Ectodermal cell (in vitro differentiated cells): ENCODE measurements around the gene MPHOSPH9.
A peak's percentile ranks its signal among the peaks of the same experiment; 100 is the strongest.

ENCODE experiments used
- H3K27ac ChIP-seq: 2 replicates; pipeline ENCODE4 v1.7.0; 2013; ENCODE audit warnings: mild to moderate bottlenecking, low read depth, low read length; ENCODE audit not compliant: insufficient read depth, poor library complexity, severe bottlenecking
- H3K27me3 ChIP-seq: 2 replicates; pipeline ENCODE4 v1.7.0; 2013; ENCODE audit warnings: mild to moderate bottlenecking, low read length; ENCODE audit not compliant: insufficient read depth, control insufficient read depth, poor library complexity, severe bottlenecking
- H3K36me3 ChIP-seq: one replicate; pipeline ENCODE4 v1.7.0; 2013; ENCODE audit warnings: low read length; ENCODE audit not compliant: control insufficient read depth, insufficient read depth
- H3K4me1 ChIP-seq: one replicate; pipeline ENCODE4 v1.7.0; 2013; ENCODE audit warnings: low read length; ENCODE audit not compliant: control insufficient read depth, insufficient read depth
- H3K4me3 ChIP-seq: 2 replicates; pipeline ENCODE4 v1.7.0; 2013; ENCODE audit warnings: low read depth, low read length, control low read depth; ENCODE audit not compliant: insufficient read depth
- H3K9me3 ChIP-seq: 2 replicates; pipeline ENCODE4 v1.7.0; 2013; ENCODE audit warnings: mild to moderate bottlenecking, low read length, moderate library complexity; ENCODE audit not compliant: control insufficient read depth
- WGBS, 2 experiments: methylation state at CpG; one replicate each; pipeline ENCODE4 v1.1.7; 2013; ENCODE audit warnings: missing lambda C conversion rate in 2 of 2; 5-methylcytosine and 5-hydroxymethylcytosine counted together

MPHOSPH9 gene

GRCh38 chr12:123114304-123115083, 118.4 kb downstream of the MPHOSPH9 start:
- no peak overlapping the region for H3K4me3 ChIP-seq
- WGBS, 2 experiments, result 94 to 95% methylated on average over 13 of the region's 13 CpGs
- no peak overlapping the region for H3K27ac ChIP-seq
- H3K36me3 ChIP-seq, result no peaks in the 10 kb centered on the region
- peaks cover 7% of the 10 kb centered on the region for H3K4me1 ChIP-seq
- peaks cover 15% of the 10 kb centered on the region for H3K27me3 ChIP-seq
- H3K9me3 ChIP-seq, result no peaks in the 10 kb centered on the region

DNA sequence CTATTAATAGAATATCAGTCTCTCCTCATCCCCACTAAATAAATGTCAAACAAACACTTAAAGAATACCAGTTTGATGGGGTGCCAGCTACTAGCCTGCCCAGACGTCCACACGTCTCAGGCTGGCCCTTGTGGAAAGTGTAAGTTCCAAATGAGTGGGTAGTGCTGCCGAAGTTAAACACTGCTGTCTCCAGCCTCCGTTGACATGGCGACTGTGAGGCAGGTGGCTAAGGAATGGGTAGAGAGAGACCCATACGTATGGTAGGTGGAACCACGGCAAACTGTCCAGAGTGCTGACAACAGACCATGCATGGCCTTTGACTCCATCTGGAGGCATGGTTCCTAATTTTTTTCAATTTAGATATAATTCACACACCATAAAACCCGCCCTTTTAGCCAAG, 119.9 kb downstream of the MPHOSPH9 start:
- Histone ChIP-seq H3K27ac (no peak overlapping the region), H3K9me3 (no peaks in the 10 kb centered on the region), H3K36me3 (no peaks in the 10 kb centered on the region), H3K27me3 (peaks cover 11% of the 10 kb centered on the region), H3K4me3 (no peak overlapping the region), H3K4me1 (peaks cover 7% of the 10 kb centered on the region)
- 89 to 91% methylated on average over 8 of the region's 8 CpGs for WGBS, 2 experiments

DNA sequence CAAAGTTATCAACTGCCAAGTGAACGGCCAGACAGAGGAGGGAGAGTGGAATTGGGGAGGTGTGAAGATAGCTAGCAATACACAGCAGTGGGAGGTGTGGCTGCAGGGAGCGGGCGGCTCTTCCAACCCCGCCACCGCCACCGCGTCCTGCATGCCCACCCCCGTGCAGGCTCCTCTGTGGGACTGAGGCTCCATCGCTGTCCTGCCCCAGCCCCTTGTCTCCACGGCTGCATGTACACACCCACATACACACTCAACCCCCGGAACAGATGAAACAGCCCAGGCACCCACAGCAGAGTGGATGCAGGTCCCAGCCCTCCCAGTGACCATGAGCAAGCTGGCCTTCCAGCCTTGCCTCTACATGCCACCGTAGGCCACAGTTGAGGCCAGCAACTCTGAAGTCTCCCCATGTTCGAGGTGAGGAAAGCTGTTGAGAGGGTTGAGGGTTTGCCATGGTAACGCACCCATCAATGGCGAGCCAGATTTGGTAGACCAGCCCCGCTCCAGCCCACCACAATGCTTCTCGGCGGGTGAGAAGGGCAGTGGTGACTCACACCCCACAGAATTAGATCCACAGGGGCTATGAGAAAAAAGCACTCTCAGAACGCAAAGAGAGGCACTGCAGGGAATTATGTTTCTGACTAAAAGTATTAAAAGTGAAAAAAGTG, 121.3 kb downstream of the MPHOSPH9 start:
- H3K4me3 ChIP-seq, result peak overlapping the region; percentile 3
- no peaks in the 10 kb centered on the region for H3K36me3 ChIP-seq
- no peaks in the 10 kb centered on the region for H3K9me3 ChIP-seq
- no peaks in the 10 kb centered on the region for H3K27me3 ChIP-seq
- H3K4me1 ChIP-seq, result peaks cover 13% of the 10 kb centered on the region
- WGBS, 2 experiments, result 86% methylated on average over 19 of the region's 19 CpGs
- H3K27ac ChIP-seq, result no peak overlapping the region

GRCh38 chr12:123109319-123109772, 123.6 kb downstream of the MPHOSPH9 start:
- 92 to 95% methylated on average over 3 of the region's 3 CpGs for WGBS, 2 experiments
- Histone ChIP-seq H3K27me3 (no peaks in the 10 kb centered on the region), H3K27ac (no peak overlapping the region), H3K9me3 (no peaks in the 10 kb centered on the region), H3K4me3 (no peak overlapping the region), H3K4me1 (peaks cover 23% of the 10 kb centered on the region), H3K36me3 (no peaks in the 10 kb centered on the region)

DNA sequence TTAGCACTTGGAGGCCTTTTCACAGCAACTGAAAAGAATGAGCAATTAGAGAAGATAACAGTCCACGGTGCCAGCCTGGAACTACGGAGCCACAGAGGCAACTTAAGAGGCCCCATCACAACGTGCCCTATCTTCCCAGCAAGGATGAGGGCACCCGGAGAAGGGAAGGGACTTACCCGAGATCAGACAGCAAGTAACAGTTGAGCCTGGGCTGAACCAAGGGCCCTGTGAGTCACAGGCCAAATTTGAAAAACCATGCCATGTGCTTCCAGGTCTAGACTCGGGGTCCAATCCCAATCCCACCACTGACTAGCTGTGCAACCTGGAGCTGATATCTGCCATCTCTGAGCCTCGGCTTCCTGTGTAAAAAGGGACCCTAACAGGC, 124.3 kb downstream of the MPHOSPH9 start:
- Histone ChIP-seq H3K27me3 (no peaks in the 10 kb centered on the region), H3K27ac (no peak overlapping the region), H3K4me3 (no peak overlapping the region), H3K4me1 (peaks cover 23% of the 10 kb centered on the region), H3K36me3 (no peaks in the 10 kb centered on the region), H3K9me3 (no peaks in the 10 kb centered on the region)
- WGBS, 2 experiments, result 94 to 95% methylated on average over 7 of the region's 7 CpGs

GRCh38 chr12:123107926-123108681, 124.8 kb downstream of the MPHOSPH9 start:
- no peak overlapping the region for H3K4me3 ChIP-seq
- H3K4me1 ChIP-seq, result peaks cover 28% of the 10 kb centered on the region
- no peak overlapping the region for H3K27ac ChIP-seq
- no peaks in the 10 kb centered on the region for H3K9me3 ChIP-seq
- no peaks in the 10 kb centered on the region for H3K36me3 ChIP-seq
- WGBS, 2 experiments, result 94% methylated on average over 13 of the region's 13 CpGs
- H3K27me3 ChIP-seq, result no peaks in the 10 kb centered on the region

DNA sequence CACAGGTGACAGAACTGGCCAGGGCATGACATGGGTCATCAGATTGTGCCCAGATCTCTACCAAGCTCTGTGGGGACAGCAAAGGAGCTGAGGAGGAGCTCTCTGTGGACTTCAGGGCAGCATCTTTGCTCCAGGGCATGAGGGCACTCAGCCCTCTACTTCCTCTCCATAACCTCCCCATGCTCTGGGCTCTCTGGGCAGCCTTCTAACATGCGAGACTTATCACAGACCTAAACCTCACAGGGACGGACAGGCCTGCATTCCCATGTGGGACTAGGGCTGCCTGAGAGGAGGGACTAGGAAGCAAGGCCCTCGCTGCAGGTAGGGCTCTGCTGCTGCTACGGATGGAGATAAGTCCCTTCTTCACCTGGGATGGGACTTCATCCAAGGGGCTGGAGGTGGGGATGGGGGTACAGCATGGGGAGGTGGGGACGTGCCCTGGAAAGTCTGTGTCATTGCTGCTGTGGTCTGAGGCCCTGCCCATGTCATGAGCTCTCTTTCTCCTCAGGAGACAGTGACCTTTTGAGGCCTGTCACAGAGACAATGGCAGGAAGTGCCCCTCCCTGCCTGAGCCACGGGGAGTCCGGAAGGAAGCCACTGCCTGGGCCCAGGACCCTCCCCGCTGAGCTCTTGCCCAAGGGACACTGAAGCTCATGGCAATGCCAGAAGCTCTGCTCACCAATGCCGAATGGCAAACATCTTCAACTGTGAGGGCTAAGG, 126.1 kb downstream of the MPHOSPH9 start:
- Histone ChIP-seq H3K4me1 (peaks cover 35% of the 10 kb centered on the region), H3K27ac (no peak overlapping the region)

GRCh38 chr12:123105211-123105826, 127.6 kb downstream of the MPHOSPH9 start:
- Histone ChIP-seq H3K27ac (no peak overlapping the region), H3K27me3 (no peaks in the 10 kb centered on the region), H3K4me3 (no peak overlapping the region), H3K36me3 (no peaks in the 10 kb centered on the region), H3K4me1 (peaks cover 36% of the 10 kb centered on the region), H3K9me3 (no peaks in the 10 kb centered on the region)
- 59 to 70% methylated on average over 14 of the region's 14 CpGs for WGBS, 2 experiments

More for the DNA sequence above, 126.1 kb downstream of the MPHOSPH9 start:
- Histone ChIP-seq H3K9me3 (no peaks in the 10 kb centered on the region), H3K36me3 (no peaks in the 10 kb centered on the region), H3K27me3 (no peaks in the 10 kb centered on the region), H3K4me3 (no peak overlapping the region)
- WGBS, 2 experiments, result 68 to 76% methylated on average over 9 of the region's 9 CpGs

DNA sequence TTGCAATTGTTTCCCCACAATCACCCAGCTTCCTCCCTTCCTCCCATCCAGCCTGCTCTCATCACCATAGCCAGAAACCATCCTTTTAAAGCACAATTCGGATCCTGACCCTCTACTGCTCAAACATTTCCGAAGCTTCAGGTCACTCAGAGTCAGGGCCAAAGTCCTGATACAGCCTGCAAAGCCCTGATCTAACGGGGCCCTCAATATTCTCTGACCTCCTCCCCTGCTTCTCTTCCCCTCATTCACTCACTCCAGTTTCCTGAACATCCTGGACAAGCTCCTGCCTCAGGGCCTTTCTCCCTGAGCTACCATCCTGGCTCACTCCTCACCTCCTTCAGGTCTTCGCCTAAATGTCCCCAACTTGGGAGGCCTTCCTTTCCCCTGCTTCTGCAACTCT, 128.1 kb downstream of the MPHOSPH9 start:
- H3K27me3 ChIP-seq, result no peaks in the 10 kb centered on the region
- H3K4me3 ChIP-seq, result no peak overlapping the region
- 73 to 80% methylated on average over 4 of the region's 4 CpGs for WGBS, 2 experiments
- no peaks in the 10 kb centered on the region for H3K9me3 ChIP-seq
- no peaks in the 10 kb centered on the region for H3K36me3 ChIP-seq
- peaks cover 36% of the 10 kb centered on the region for H3K4me1 ChIP-seq
- H3K27ac ChIP-seq, result no peak overlapping the region
